NB4 (cell line): ENCODE data around the gene ASAP2.

Experiments used
- DNase-seq: peaks from one replicate; pipeline ENCODE4 v3.0.0; 2010; ENCODE audit warnings: low read depth
- H3K4me3 ChIP-seq: one replicate; pipeline ENCODE4 v1.5.1; 2011; ENCODE audit warnings: mild to moderate bottlenecking, low read depth, low read length, moderate library complexity
- MYC ChIP-seq: IDR thresholded peaks from 2 replicates; pipeline ENCODE4 v1.6.1; 2011; ENCODE audit warnings: low read depth, low read length
- POLR2A ChIP-seq: IDR thresholded peaks from 2 replicates; pipeline ENCODE4 v1.6.1; 2011; ENCODE audit warnings: mild to moderate bottlenecking; ENCODE audit not compliant: insufficient read length; ENCODE audit errors: extremely low read depth
- TF ChIP-seq, protein P1 (sequence below): IDR thresholded peaks from 2 replicates; pipeline ENCODE4 v1.6.1; 2011; ENCODE audit warnings: low read depth, low read length
- TF ChIP-seq, protein P2 (sequence below): IDR thresholded peaks from one replicate; pipeline ENCODE4 v1.5.1; 2012; ENCODE audit warnings: low read depth, low read length

The ASAP2 gene

GRCh38 chr2:9430316-9431293 lies 224.0 kb downstream of the ASAP2 start:
- TF ChIP-seq, protein P1, sequence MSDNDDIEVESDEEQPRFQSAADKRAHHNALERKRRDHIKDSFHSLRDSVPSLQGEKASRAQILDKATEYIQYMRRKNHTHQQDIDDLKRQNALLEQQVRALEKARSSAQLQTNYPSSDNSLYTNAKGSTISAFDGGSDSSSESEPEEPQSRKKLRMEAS, result no peak
- TF ChIP-seq MYC, result no peak
- TF ChIP-seq, protein P2, sequence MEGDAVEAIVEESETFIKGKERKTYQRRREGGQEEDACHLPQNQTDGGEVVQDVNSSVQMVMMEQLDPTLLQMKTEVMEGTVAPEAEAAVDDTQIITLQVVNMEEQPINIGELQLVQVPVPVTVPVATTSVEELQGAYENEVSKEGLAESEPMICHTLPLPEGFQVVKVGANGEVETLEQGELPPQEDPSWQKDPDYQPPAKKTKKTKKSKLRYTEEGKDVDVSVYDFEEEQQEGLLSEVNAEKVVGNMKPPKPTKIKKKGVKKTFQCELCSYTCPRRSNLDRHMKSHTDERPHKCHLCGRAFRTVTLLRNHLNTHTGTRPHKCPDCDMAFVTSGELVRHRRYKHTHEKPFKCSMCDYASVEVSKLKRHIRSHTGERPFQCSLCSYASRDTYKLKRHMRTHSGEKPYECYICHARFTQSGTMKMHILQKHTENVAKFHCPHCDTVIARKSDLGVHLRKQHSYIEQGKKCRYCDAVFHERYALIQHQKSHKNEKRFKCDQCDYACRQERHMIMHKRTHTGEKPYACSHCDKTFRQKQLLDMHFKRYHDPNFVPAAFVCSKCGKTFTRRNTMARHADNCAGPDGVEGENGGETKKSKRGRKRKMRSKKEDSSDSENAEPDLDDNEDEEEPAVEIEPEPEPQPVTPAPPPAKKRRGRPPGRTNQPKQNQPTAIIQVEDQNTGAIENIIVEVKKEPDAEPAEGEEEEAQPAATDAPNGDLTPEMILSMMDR, result no peak
- no peak for TF ChIP-seq POLR2A
- no peak overlapping the region for H3K4me3 ChIP-seq
- DNase-seq, result no peak

GRCh38 chr2:9434489-9434888 lies 227.9 kb downstream of the ASAP2 start:
- no peak overlapping the region for H3K4me3 ChIP-seq
- DNase-seq, result no peak
- TF ChIP-seq, protein P1, result no peak

GRCh38 chr2:9439536-9439935 lies 232.9 kb downstream of the ASAP2 start:
- TF ChIP-seq POLR2A, result no peak
- TF ChIP-seq, protein P2, result no peak
- TF ChIP-seq, protein P1, result no peak
- no peak for TF ChIP-seq MYC
- H3K4me3 ChIP-seq, result no peak overlapping the region
- no peak for DNase-seq

DNA sequence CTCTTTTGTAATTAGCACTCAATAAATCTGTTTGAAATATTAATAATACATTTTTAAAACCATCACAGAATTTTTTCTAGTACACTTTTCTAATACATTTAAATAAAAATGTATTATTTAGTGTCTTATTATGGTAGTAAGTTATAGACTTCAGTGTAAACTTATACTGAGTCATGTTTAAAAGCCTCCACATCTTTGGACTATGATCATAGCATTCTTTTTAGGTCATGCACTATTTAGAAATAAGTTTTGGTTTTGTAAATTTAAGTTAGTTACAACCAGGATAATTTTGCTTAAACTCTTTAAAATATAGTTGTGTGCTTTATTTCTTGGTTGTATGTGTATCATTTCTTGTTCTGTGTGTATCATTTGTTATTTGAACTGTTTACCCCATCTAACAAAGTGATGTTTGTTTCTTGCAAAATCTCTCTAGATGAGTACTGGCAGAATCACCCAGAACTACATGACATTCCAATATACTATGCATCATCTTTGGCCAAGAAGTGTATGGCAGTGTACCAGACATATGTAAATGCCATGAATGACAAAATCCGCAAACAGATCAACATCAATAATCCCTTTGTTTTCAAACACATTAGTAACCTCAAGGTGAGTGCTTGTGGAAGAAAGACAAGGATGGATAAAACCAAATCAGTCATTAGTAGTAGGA lies 233.6 kb downstream of the ASAP2 start:
- DNase-seq, result no peak
- TF ChIP-seq, protein P1, result no peak
- TF ChIP-seq, protein P2, result no peak
- TF ChIP-seq POLR2A (no peak), MYC (no peak)
- no peak overlapping the region for H3K4me3 ChIP-seq

DNA sequence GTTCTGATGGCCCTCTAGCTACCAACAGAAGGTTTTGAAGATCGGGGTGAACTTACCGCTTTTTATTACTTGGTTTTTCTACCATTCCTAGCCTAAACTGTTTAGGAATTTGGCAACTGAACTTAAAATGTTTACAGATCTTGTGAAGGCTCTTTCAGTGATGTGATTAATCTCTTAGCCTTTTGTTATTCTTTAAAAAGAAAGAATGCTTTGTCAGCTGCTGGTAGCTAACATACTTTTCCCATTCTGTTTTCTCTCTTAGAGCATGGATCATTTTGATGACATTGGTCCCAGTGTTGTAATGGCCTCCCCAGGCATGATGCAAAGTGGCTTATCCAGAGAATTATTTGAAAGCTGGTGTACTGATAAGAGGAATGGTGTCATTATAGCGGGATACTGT lies 234.9 kb downstream of the ASAP2 start:
- no peak for TF ChIP-seq POLR2A
- TF ChIP-seq, protein P1, result no peak
- TF ChIP-seq MYC, result no peak
- TF ChIP-seq, protein P2, result no peak
- no peak for DNase-seq
- no peak overlapping the region for H3K4me3 ChIP-seq

DNA sequence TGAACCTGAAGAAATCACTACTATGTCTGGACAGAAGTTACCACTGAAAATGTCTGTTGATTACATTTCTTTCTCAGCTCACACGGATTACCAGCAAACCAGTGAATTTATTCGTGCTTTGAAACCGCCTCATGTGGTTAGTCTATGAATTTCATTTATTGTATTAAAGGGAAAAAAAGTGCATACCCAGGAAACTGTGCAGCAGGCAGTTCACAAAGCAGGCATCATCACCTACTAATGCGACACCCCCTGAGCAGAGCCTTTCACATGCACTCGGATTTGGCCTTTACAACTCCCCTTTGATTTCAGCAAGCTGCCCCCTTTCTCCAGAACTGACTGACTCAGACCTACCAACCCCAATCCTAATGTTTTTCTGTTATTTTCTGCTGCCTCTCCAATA lies 236.9 kb downstream of the ASAP2 start:
- no peak overlapping the region for H3K4me3 ChIP-seq
- TF ChIP-seq, protein P2, result no peak
- TF ChIP-seq, protein P1, result no peak
- TF ChIP-seq POLR2A, result no peak
- no peak for TF ChIP-seq MYC
- no peak for DNase-seq
